ENCODE measurements around the gene PRSS50.

GRCh38 chr3:46763178-46763577 lies 45.5 kb upstream of the PRSS50 start:
- TF ChIP-seq, protein P1, sequence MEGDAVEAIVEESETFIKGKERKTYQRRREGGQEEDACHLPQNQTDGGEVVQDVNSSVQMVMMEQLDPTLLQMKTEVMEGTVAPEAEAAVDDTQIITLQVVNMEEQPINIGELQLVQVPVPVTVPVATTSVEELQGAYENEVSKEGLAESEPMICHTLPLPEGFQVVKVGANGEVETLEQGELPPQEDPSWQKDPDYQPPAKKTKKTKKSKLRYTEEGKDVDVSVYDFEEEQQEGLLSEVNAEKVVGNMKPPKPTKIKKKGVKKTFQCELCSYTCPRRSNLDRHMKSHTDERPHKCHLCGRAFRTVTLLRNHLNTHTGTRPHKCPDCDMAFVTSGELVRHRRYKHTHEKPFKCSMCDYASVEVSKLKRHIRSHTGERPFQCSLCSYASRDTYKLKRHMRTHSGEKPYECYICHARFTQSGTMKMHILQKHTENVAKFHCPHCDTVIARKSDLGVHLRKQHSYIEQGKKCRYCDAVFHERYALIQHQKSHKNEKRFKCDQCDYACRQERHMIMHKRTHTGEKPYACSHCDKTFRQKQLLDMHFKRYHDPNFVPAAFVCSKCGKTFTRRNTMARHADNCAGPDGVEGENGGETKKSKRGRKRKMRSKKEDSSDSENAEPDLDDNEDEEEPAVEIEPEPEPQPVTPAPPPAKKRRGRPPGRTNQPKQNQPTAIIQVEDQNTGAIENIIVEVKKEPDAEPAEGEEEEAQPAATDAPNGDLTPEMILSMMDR (IDR thresholded peaks at IDR 0.05): no peak
- TF ChIP-seq POLR2A (IDR thresholded peaks at IDR 0.05): no peak
